ENCODE data around the gene TOPAZ1. TPM values are rescaled to one million over a fixed set of nuclear protein-coding genes. Genes with fewer than 3 reads are reported as not detected.

TOPAZ1 gene
- total RNA-seq (2021; ENCODE audit: unreplicated experiment) (not detected), Bru-seq, nascent RNA (percentile 1 among the genes with signal in this experiment), BruChase-seq, experiment 1, labeled RNA remaining after a 2-hour chase (percentile 1 among the genes with signal in this experiment), BruChase-seq, experiment 2, labeled RNA remaining after a 6-hour chase (percentile 2 among the genes with signal in this experiment)
- not detected for polyA plus RNA-seq (2012; ENCODE audit: insufficient read length)
- long read RNA-seq = 0 reads

- ATAC-seq (no peak), DNase-seq (ENCODE audit: low read depth, low spot score) (no peak)
- CTCF ChIA-PET = no interaction called here
- no peaks in the 10 kb centered on the region for H3K36me3 ChIP-seq (ENCODE audit: control insufficient read depth, insufficient read depth, low read length)
- POLR2A ChIA-PET = no interaction called here
- no peaks in the 10 kb centered on the region; the same call in 1 of the 2 replicates for H3K27me3 ChIP-seq (ENCODE audit: control insufficient read depth, insufficient read depth, low read length)
- H3K4me3 ChIP-seq (ENCODE audit: low read depth in 2 of 2, low read length in 2 of 2) = no peak within 1 kb of the TSS
- TF ChIP-seq REST (IDR thresholded peaks at IDR 0.05; ENCODE audit: insufficient read depth in 1 of 2, low read depth in 2 of 2, low read length in 1 of 2) (no peak), SIN3A (IDR thresholded peaks at IDR 0.05; ENCODE audit: borderline replicate concordance, insufficient read depth, low read depth, low read length) (no peak)
- no peak within 1 kb of the TSS for H3K27ac ChIP-seq (ENCODE audit: low read length)
- BruUV-seq (replicated peaks) = no TSS peak
- intact Hi-C loops (cut with micrococcal nuclease; ENCODE audit: unreplicated experiment) (no loop called here), in situ Hi-C loops (cut with HindIII; ENCODE audit: low pct_unique_long_range_greater_than_20kb, low sequenced_read_pairs) (no loop called here)
- no peaks in the 10 kb centered on the region for H3K9me3 ChIP-seq (ENCODE audit: control insufficient read depth, insufficient read depth, low read depth, low read length)
- H3K4me1 ChIP-seq (ENCODE audit: control insufficient read depth, insufficient read depth, low read length) = no peaks in the 10 kb centered on the region
Measured at GRCh38 chr3:44241706-44242105, at the start of gene TOPAZ1. TSS of gene TOPAZ1 (plus strand) at chr3:44241886. CDS start at chr3:44242054, 168 bp downstream.

GRCh38 chr3:44198284-44199269 lies 43.1 kb upstream of the TOPAZ1 start:
- CTCF ChIA-PET = interaction anchor here (0.6 to 0.9 kb wide), 3 partner anchors 68 to 1237 kb away, joined by 3 to 8 read pairs (median 3); no protein-coding TSS in a partner anchor
- Histone ChIP-seq H3K4me3 (ENCODE audit: low read depth in 2 of 2, low read length in 2 of 2) (no peak overlapping the region), H3K9me3 (ENCODE audit: control insufficient read depth, insufficient read depth, low read depth, low read length) (no peaks in the 10 kb centered on the region), H3K4me1 (ENCODE audit: control insufficient read depth, insufficient read depth, low read length) (no peaks in the 10 kb centered on the region), H3K36me3 (ENCODE audit: control insufficient read depth, insufficient read depth, low read length) (no peaks in the 10 kb centered on the region), H3K27ac (ENCODE audit: low read length) (no peak overlapping the region), H3K27me3 (ENCODE audit: control insufficient read depth, insufficient read depth, low read length) (peaks cover 5% of the 10 kb centered on the region; the same call in 1 of the 2 replicates)
- ATAC-seq = peak; percentile 87
- in situ Hi-C loops (cut with HindIII; ENCODE audit: low pct_unique_long_range_greater_than_20kb, low sequenced_read_pairs) = no loop called here
- POLR2A ChIA-PET = no interaction called here
- intact Hi-C loops (cut with micrococcal nuclease; ENCODE audit: unreplicated experiment) = loop anchor here (5.0 kb wide), 1 partner anchor 656 kb away; no protein-coding TSS in a partner anchor
- no TSS peak for BruUV-seq (replicated peaks)
- TF ChIP-seq CTCF (IDR thresholded peaks at IDR 0.05) (peak; percentile 79), TCF7L2 (IDR thresholded peaks at IDR 0.05; ENCODE audit: low read depth, low read length) (no peak), REST (IDR thresholded peaks at IDR 0.05; ENCODE audit: insufficient read depth in 1 of 2, low read depth in 2 of 2, low read length in 1 of 2) (no peak)
- peak; percentile 39 for DNase-seq (ENCODE audit: low read depth, low spot score)
